ENCODE measurements around the gene PFKFB4. TPM values are rescaled to one million over a fixed set of nuclear protein-coding genes. Genes with fewer than 3 reads are reported as not detected.

PFKFB4 gene
- total and polyA plus RNA-seq, 2 of the 4 experiments (the other 2 are of a cell fraction) = 16.9 to 17.0 TPM

DNA sequence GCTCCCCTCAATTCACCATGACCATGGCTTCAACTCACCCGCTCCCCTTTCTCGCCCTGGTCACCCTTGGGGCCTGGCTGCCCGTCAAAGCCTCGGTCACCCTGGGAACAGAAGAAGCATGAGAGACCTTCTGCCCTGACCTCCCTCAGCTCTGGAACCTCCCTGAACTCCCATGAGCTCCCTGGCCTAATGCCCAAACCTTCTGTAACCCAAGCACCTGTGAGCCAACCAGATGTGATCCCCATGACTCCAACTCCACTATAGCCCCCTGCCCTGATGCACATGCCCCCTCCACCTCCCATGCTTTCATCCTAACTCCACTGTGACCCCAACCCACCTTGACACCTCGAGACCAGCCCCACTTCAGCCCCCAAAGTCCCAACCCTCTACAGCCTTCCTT is 10.5 kb upstream of the PFKFB4 start:
- intact Hi-C loops (cut with micrococcal nuclease) = no loop called here
- H3K14ac ChIP-seq (replicated peaks; ENCODE audit: low read depth, low read length) = no peak overlapping the region; the same call in 1 of the 2 replicates
- no peaks in the 10 kb centered on the region for H3K27me3 ChIP-seq (ENCODE audit: control insufficient read depth, insufficient read depth, low read length)
- no peaks in the 10 kb centered on the region; the same call in 1 of the 2 replicates for H4K20me1 ChIP-seq (ENCODE audit: insufficient read depth, low read length)
- H2AK5ac ChIP-seq (ENCODE audit: low read depth, low read length) = peak overlapping the region; percentile 82; the same call in 1 of the 2 replicates
- POLR2A ChIA-PET (ENCODE audit: unreplicated experiment) = no interaction called here
- H3K4ac ChIP-seq (ENCODE audit: low read depth, low read length) = no peak overlapping the region
- WGBS, 2 experiments (ENCODE audit: extremely low coverage in 2 of 2, insufficient read length in 1 of 2) = 89% methylated on average over 5 of the region's 5 CpGs; no CpG with 5 or more reads in 1 of the 2 experiments
- H4K8ac ChIP-seq (ENCODE audit: low read depth in 2 of 2, low read length in 2 of 2) = no peak overlapping the region
- CTCF ChIA-PET = no interaction called here
- no peak overlapping the region for H2AK9ac ChIP-seq (replicated peaks; ENCODE audit: low read depth, low read length, poor library complexity)
- ATAC-seq (ENCODE audit: low read depth) (no peak), DNase-seq (no peak)
- H3K9me1 ChIP-seq (ENCODE audit: insufficient read depth, low read length) = peaks cover 24% of the 10 kb centered on the region
- no peak overlapping the region for H2AFZ ChIP-seq (replicated peaks; ENCODE audit: low read length, poor library complexity)
- H3K36me3 ChIP-seq (ENCODE audit: control insufficient read depth, insufficient read depth, low read length) = peaks cover 58% of the 10 kb centered on the region
- H3K9ac ChIP-seq (ENCODE audit: low read depth, low read length) = no peak overlapping the region
- BruUV-seq (replicated peaks) = no TSS peak
- H3K9me3 ChIP-seq (ENCODE audit: control insufficient read depth, insufficient read depth, low read length) = no peaks in the 10 kb centered on the region
- peak overlapping the region; percentile 89 for H2BK5ac ChIP-seq (ENCODE audit: low read depth, low read length, poor library complexity, severe bottlenecking)
- no peak overlapping the region for H2BK20ac ChIP-seq (ENCODE audit: low read depth, low read length)
- H3K79me1 ChIP-seq (ENCODE audit: low read depth in 1 of 2, low read length in 2 of 2) = peaks cover 0 to 32% of the 10 kb centered on the region in 2 experiments; a peak in 2 of 4 replicates
- H2BK120ac ChIP-seq (ENCODE audit: low read depth, low read length) = peak overlapping the region; percentile 39; the same call in 1 of the 2 replicates
- H3K4me1 ChIP-seq (ENCODE audit: control insufficient read depth, insufficient read depth, low read length) = peaks cover 19% of the 10 kb centered on the region
- TF ChIP-seq RAD21 (IDR thresholded peaks at IDR 0.05; ENCODE audit: low read length) (no peak), FOS (IDR thresholded peaks at IDR 0.05; ENCODE audit: low read depth, low read length) (no peak), RCOR1 (IDR thresholded peaks at IDR 0.05; ENCODE audit: insufficient replicate concordance, low read length) (no peak), RFX5 (IDR thresholded peaks at IDR 0.05; ENCODE audit: low read depth, low read length) (no peak), MXI1 (IDR thresholded peaks at IDR 0.05; ENCODE audit: borderline replicate concordance, low read depth, low read length) (no peak), MAZ (IDR thresholded peaks at IDR 0.05; ENCODE audit: borderline replicate concordance, low read depth, low read length) (no peak), NFE2L2 (IDR thresholded peaks at IDR 0.05; ENCODE audit: low read depth, low read length) (no peak), CEBPB (IDR thresholded peaks at IDR 0.05; ENCODE audit: low read depth, low read length) (no peak), SMC3 (IDR thresholded peaks at IDR 0.05; ENCODE audit: low read depth, low read length) (no peak), BHLHE40 (IDR thresholded peaks at IDR 0.05; ENCODE audit: low read depth, low read length) (no peak), POLR2A (IDR thresholded peaks at IDR 0.05; ENCODE audit: low read depth, low read length) (no peak), CHD1 (IDR thresholded peaks at IDR 0.05; ENCODE audit: low read depth, low read length) (no peak), MAFK (IDR thresholded peaks at IDR 0.05; ENCODE audit: low read depth, low read length) (no peak)
- TF ChIP-seq, protein P1, sequence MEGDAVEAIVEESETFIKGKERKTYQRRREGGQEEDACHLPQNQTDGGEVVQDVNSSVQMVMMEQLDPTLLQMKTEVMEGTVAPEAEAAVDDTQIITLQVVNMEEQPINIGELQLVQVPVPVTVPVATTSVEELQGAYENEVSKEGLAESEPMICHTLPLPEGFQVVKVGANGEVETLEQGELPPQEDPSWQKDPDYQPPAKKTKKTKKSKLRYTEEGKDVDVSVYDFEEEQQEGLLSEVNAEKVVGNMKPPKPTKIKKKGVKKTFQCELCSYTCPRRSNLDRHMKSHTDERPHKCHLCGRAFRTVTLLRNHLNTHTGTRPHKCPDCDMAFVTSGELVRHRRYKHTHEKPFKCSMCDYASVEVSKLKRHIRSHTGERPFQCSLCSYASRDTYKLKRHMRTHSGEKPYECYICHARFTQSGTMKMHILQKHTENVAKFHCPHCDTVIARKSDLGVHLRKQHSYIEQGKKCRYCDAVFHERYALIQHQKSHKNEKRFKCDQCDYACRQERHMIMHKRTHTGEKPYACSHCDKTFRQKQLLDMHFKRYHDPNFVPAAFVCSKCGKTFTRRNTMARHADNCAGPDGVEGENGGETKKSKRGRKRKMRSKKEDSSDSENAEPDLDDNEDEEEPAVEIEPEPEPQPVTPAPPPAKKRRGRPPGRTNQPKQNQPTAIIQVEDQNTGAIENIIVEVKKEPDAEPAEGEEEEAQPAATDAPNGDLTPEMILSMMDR (conservative IDR thresholded peaks at IDR 0.05; ENCODE audit: low read depth, low read length) = no peak
- TF ChIP-seq, protein P2, sequence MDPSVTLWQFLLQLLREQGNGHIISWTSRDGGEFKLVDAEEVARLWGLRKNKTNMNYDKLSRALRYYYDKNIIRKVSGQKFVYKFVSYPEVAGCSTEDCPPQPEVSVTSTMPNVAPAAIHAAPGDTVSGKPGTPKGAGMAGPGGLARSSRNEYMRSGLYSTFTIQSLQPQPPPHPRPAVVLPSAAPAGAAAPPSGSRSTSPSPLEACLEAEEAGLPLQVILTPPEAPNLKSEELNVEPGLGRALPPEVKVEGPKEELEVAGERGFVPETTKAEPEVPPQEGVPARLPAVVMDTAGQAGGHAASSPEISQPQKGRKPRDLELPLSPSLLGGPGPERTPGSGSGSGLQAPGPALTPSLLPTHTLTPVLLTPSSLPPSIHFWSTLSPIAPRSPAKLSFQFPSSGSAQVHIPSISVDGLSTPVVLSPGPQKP (IDR thresholded peaks at IDR 0.05; ENCODE audit: borderline replicate concordance, low read depth, low read length) = no peak
- TF ChIP-seq, protein P3, sequence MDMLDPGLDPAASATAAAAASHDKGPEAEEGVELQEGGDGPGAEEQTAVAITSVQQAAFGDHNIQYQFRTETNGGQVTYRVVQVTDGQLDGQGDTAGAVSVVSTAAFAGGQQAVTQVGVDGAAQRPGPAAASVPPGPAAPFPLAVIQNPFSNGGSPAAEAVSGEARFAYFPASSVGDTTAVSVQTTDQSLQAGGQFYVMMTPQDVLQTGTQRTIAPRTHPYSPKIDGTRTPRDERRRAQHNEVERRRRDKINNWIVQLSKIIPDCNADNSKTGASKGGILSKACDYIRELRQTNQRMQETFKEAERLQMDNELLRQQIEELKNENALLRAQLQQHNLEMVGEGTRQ (IDR thresholded peaks at IDR 0.05; ENCODE audit: low read depth, low read length) = no peak
- H2BK15ac ChIP-seq (ENCODE audit: low read depth, low read length) = no peak overlapping the region
- in situ Hi-C loops (cut with MboI; ENCODE audit: low sequenced_read_pairs) = no loop called here
- no peak overlapping the region; the same call in 1 of the 2 replicates for H3K27ac ChIP-seq (ENCODE audit: insufficient read depth, low read length)
- peak overlapping the region; percentile 32 for H4K91ac ChIP-seq (ENCODE audit: insufficient read depth, low read depth, low read length)
- no peak overlapping the region for H3K18ac ChIP-seq (ENCODE audit: low read depth, low read length)
- no peak overlapping the region for H3K4me2 ChIP-seq (ENCODE audit: low read depth, low read length)
- dilution Hi-C loops (cut with HindIII; ENCODE audit: low sequenced_read_pairs, unreplicated experiment) = no loop called here
- no peak overlapping the region for H3K4me3 ChIP-seq (ENCODE audit: insufficient read depth, low read depth, low read length)
- H3K56ac ChIP-seq (ENCODE audit: extremely low read depth, insufficient read depth, low read length) = no peak overlapping the region
- H4K5ac ChIP-seq (ENCODE audit: low read depth, low read length) = no peak overlapping the region
- H3K23ac ChIP-seq (ENCODE audit: low read depth, low read length) = no peak overlapping the region
